OCI-LY3 (cell line): Measurements from ENCODE around the gene HLF.

Experiments
- EZH2phosphoT487 ChIP-seq: fragments of 200-600 bp; shearing (Covaris generic); IDR thresholded peaks from 2 replicates; pipeline ENCODE4 v1.6.1; 2018; ENCODE audit warnings: antibody characterized with exemption, mixed run types, low read depth
- TF ChIP-seq, protein P1 (sequence below): fragments of 200-600, 300-600 bp; sonication (generic); IDR thresholded peaks from 2 replicates; pipeline ENCODE4 v1.5.1; 2014; ENCODE audit warnings: antibody characterized with exemption, low read length, low read depth

DNA sequence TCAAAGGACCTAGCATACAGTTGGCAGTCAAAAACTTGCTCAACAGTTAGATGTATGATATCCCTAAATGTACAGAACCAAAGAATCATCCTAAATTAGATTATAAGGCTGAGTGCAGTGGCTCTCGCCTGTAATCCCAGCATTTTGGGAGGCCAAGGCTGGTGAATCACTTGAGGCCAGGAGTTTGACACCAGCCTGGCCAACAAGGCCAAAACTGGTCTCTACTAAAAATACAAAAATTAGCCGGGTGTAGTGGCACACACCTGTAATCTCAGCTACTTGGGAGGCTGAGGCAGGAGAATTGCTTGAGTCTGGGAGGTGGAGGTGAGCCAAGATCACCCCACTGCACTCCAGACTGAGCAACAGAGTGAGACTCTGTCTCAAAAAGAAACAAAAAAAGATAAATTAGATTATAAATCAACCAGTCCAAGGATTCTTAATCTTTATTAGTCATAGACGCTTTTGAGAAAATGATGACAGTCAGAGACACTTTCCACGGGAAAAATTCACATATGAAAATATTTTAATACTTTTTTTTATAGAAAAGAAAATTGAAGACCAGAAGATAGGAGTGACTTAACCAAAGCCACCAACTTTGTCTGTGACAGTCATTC is 79.2 kb downstream of the HLF start:
- TF ChIP-seq, protein P1, sequence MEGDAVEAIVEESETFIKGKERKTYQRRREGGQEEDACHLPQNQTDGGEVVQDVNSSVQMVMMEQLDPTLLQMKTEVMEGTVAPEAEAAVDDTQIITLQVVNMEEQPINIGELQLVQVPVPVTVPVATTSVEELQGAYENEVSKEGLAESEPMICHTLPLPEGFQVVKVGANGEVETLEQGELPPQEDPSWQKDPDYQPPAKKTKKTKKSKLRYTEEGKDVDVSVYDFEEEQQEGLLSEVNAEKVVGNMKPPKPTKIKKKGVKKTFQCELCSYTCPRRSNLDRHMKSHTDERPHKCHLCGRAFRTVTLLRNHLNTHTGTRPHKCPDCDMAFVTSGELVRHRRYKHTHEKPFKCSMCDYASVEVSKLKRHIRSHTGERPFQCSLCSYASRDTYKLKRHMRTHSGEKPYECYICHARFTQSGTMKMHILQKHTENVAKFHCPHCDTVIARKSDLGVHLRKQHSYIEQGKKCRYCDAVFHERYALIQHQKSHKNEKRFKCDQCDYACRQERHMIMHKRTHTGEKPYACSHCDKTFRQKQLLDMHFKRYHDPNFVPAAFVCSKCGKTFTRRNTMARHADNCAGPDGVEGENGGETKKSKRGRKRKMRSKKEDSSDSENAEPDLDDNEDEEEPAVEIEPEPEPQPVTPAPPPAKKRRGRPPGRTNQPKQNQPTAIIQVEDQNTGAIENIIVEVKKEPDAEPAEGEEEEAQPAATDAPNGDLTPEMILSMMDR = no peak
- no peak for TF ChIP-seq EZH2phosphoT487
